ENCODE data around the gene TAF1A.
A peak's percentile ranks its signal among the peaks of the same experiment; 100 is the strongest.

The TAF1A gene

GRCh38 chr1:222554177-222554576, 35.6 kb downstream of the TAF1A start:
- H3K4me3 ChIP-seq (ENCODE audit: insufficient read length, low read depth): no peak overlapping the region
- peaks cover 28% of the 10 kb centered on the region for H3K36me3 ChIP-seq (ENCODE audit: insufficient read depth, insufficient read length, low read length)
- no peaks in the 10 kb centered on the region for H3K27me3 ChIP-seq (ENCODE audit: insufficient read depth, insufficient read length)
- DNase-seq (ENCODE audit: low read depth, low spot score): no peak
- H3K4me1 ChIP-seq (ENCODE audit: insufficient read depth, insufficient read length): no peaks in the 10 kb centered on the region
- TF ChIP-seq YY1 (IDR thresholded peaks at IDR 0.05; ENCODE audit: insufficient read depth, insufficient read length) (no peak), ZNF274 (IDR thresholded peaks at IDR 0.05; ENCODE audit: low read depth, low read length) (no peak), SUZ12 (IDR thresholded peaks at IDR 0.05; ENCODE audit: extremely low read depth, insufficient read depth, insufficient read length) (no peak)
- H3K9me3 ChIP-seq (ENCODE audit: insufficient read depth, low read length): no peaks in the 10 kb centered on the region
- H3K9ac ChIP-seq (ENCODE audit: insufficient read length, low read depth): no peak overlapping the region

- TF ChIP-seq ZNF274 (IDR thresholded peaks at IDR 0.05; ENCODE audit: low read depth, low read length) (no peak), SUZ12 (IDR thresholded peaks at IDR 0.05; ENCODE audit: extremely low read depth, insufficient read depth, insufficient read length) (no peak), YY1 (IDR thresholded peaks at IDR 0.05; ENCODE audit: insufficient read depth, insufficient read length) (no peak)
- DNase-seq (ENCODE audit: low read depth, low spot score): no peak
- Histone ChIP-seq H3K4me1 (ENCODE audit: insufficient read depth, insufficient read length) (no peaks in the 10 kb centered on the region), H3K9ac (ENCODE audit: insufficient read length, low read depth) (no peak overlapping the region), H3K4me3 (ENCODE audit: insufficient read length, low read depth) (no peak overlapping the region), H3K9me3 (ENCODE audit: insufficient read depth, low read length) (no peaks in the 10 kb centered on the region), H3K27me3 (ENCODE audit: insufficient read depth, insufficient read length) (no peaks in the 10 kb centered on the region), H3K36me3 (ENCODE audit: insufficient read depth, insufficient read length, low read length) (peaks cover 18% of the 10 kb centered on the region)
Observed at GRCh38 chr1:222552882-222553281, 36.9 kb downstream of the TAF1A start.

- TF ChIP-seq ZNF274 (IDR thresholded peaks at IDR 0.05; ENCODE audit: low read depth, low read length) (no peak), SUZ12 (IDR thresholded peaks at IDR 0.05; ENCODE audit: extremely low read depth, insufficient read depth, insufficient read length) (no peak), YY1 (IDR thresholded peaks at IDR 0.05; ENCODE audit: insufficient read depth, insufficient read length) (no peak)
- Histone ChIP-seq H3K9me3 (ENCODE audit: insufficient read depth, low read length) (no peaks in the 10 kb centered on the region), H3K4me3 (ENCODE audit: insufficient read length, low read depth) (peak within 1 kb of the TSS; percentile 45), H3K27me3 (ENCODE audit: insufficient read depth, insufficient read length) (no peaks in the 10 kb centered on the region), H3K36me3 (ENCODE audit: insufficient read depth, insufficient read length, low read length) (peaks cover 9% of the 10 kb centered on the region), H3K4me1 (ENCODE audit: insufficient read depth, insufficient read length) (peaks cover 3% of the 10 kb centered on the region), H3K9ac (ENCODE audit: insufficient read length, low read depth) (peak within 1 kb of the TSS; percentile 81)
- DNase-seq (ENCODE audit: low read depth, low spot score): no peak
Observed at GRCh38 chr1:222547944-222548671, 41.6 kb downstream of the TAF1A start, which contains the start of gene HHIPL2. TSS of gene HHIPL2 (minus strand) at chr1:222548104. CDS start at chr1:222548044, 60 bp downstream.

GRCh38 chr1:222547260-222547614, 42.5 kb downstream of the TAF1A start:
- Histone ChIP-seq H3K9ac (ENCODE audit: insufficient read length, low read depth) (peak overlapping the region; percentile 81), H3K9me3 (ENCODE audit: insufficient read depth, low read length) (no peaks in the 10 kb centered on the region), H3K36me3 (ENCODE audit: insufficient read depth, insufficient read length, low read length) (peaks cover 15% of the 10 kb centered on the region), H3K4me1 (ENCODE audit: insufficient read depth, insufficient read length) (peaks cover 3% of the 10 kb centered on the region), H3K4me3 (ENCODE audit: insufficient read length, low read depth) (peak overlapping the region; percentile 45), H3K27me3 (ENCODE audit: insufficient read depth, insufficient read length) (no peaks in the 10 kb centered on the region)
- no peak for DNase-seq (ENCODE audit: low read depth, low spot score)
- TF ChIP-seq ZNF274 (IDR thresholded peaks at IDR 0.05; ENCODE audit: low read depth, low read length) (no peak), YY1 (IDR thresholded peaks at IDR 0.05; ENCODE audit: insufficient read depth, insufficient read length) (no peak), SUZ12 (IDR thresholded peaks at IDR 0.05; ENCODE audit: extremely low read depth, insufficient read depth, insufficient read length) (no peak)

GRCh38 chr1:222546548-222547259, 43.0 kb downstream of the TAF1A start:
- Histone ChIP-seq H3K36me3 (ENCODE audit: insufficient read depth, insufficient read length, low read length) (peaks cover 20% of the 10 kb centered on the region), H3K27me3 (ENCODE audit: insufficient read depth, insufficient read length) (no peaks in the 10 kb centered on the region), H3K4me3 (ENCODE audit: insufficient read length, low read depth) (peak overlapping the region; percentile 45), H3K9ac (ENCODE audit: insufficient read length, low read depth) (peak overlapping the region; percentile 81), H3K9me3 (ENCODE audit: insufficient read depth, low read length) (no peaks in the 10 kb centered on the region), H3K4me1 (ENCODE audit: insufficient read depth, insufficient read length) (peaks cover 3% of the 10 kb centered on the region)
- TF ChIP-seq ZNF274 (IDR thresholded peaks at IDR 0.05; ENCODE audit: low read depth, low read length): no peak
- no peak for DNase-seq (ENCODE audit: low read depth, low spot score)

- H3K4me3 ChIP-seq (ENCODE audit: insufficient read length, low read depth): no peak overlapping the region
- H3K27me3 ChIP-seq (ENCODE audit: insufficient read depth, insufficient read length): no peaks in the 10 kb centered on the region
- H3K9me3 ChIP-seq (ENCODE audit: insufficient read depth, low read length): no peaks in the 10 kb centered on the region
- H3K36me3 ChIP-seq (ENCODE audit: insufficient read depth, insufficient read length, low read length): peaks cover 26% of the 10 kb centered on the region
- TF ChIP-seq SUZ12 (IDR thresholded peaks at IDR 0.05; ENCODE audit: extremely low read depth, insufficient read depth, insufficient read length): no peak
- no peak for TF ChIP-seq ZNF274 (IDR thresholded peaks at IDR 0.05; ENCODE audit: low read depth, low read length)
- no peak for TF ChIP-seq YY1 (IDR thresholded peaks at IDR 0.05; ENCODE audit: insufficient read depth, insufficient read length)
- peaks cover 3% of the 10 kb centered on the region for H3K4me1 ChIP-seq (ENCODE audit: insufficient read depth, insufficient read length)
- DNase-seq (ENCODE audit: low read depth, low spot score): no peak
- no peak overlapping the region for H3K9ac ChIP-seq (ENCODE audit: insufficient read length, low read depth)
Observed at GRCh38 chr1:222546091-222546490, 43.6 kb downstream of the TAF1A start.

GRCh38 chr1:222543817-222544216, 45.9 kb downstream of the TAF1A start:
- H3K9me3 ChIP-seq (ENCODE audit: insufficient read depth, low read length): no peaks in the 10 kb centered on the region
- H3K4me3 ChIP-seq (ENCODE audit: insufficient read length, low read depth): no peak overlapping the region
- H3K36me3 ChIP-seq (ENCODE audit: insufficient read depth, insufficient read length, low read length): peaks cover 41% of the 10 kb centered on the region
- H3K4me1 ChIP-seq (ENCODE audit: insufficient read depth, insufficient read length): peaks cover 3% of the 10 kb centered on the region
- H3K27me3 ChIP-seq (ENCODE audit: insufficient read depth, insufficient read length): no peaks in the 10 kb centered on the region
- no peak overlapping the region for H3K9ac ChIP-seq (ENCODE audit: insufficient read length, low read depth)
- no peak for TF ChIP-seq SUZ12 (IDR thresholded peaks at IDR 0.05; ENCODE audit: extremely low read depth, insufficient read depth, insufficient read length)
- no peak for TF ChIP-seq ZNF274 (IDR thresholded peaks at IDR 0.05; ENCODE audit: low read depth, low read length)
- TF ChIP-seq YY1 (IDR thresholded peaks at IDR 0.05; ENCODE audit: insufficient read depth, insufficient read length): no peak
- DNase-seq (ENCODE audit: low read depth, low spot score): no peak
